H9 (cell line): Measurements from ENCODE around the gene MPP2. TPM values are rescaled to one million over a fixed set of nuclear protein-coding genes. Genes with fewer than 3 reads are reported as not detected.

Experiments used
- DNase-seq: peaks from one replicate; pipeline ENCODE4 v3.0.0-alpha.2; 2017
- H2AFZ ChIP-seq: one replicate; pipeline ENCODE4 v1.6.1; 2013; ENCODE audit warnings: mild to moderate bottlenecking, low read length, control low read depth, moderate library complexity
- H2AK5ac ChIP-seq: 2 replicates; pipeline ENCODE4 v1.6.1; 2013; ENCODE audit warnings: low read length, control low read depth, mixed read lengths; ENCODE audit not compliant: insufficient read length
- H2BK120ac ChIP-seq: one replicate; pipeline ENCODE4 v1.6.1; 2013; ENCODE audit warnings: low read depth, mild to moderate bottlenecking, low read length, control low read depth, inconsistent platforms; ENCODE audit not compliant: poor library complexity, severe bottlenecking
- H2BK12ac ChIP-seq: 2 replicates; pipeline ENCODE4 v1.6.1; 2013; ENCODE audit warnings: low read length, control low read depth, mixed read lengths, low read depth; ENCODE audit not compliant: insufficient read length
- H2BK15ac ChIP-seq: 2 replicates; pipeline ENCODE4 v1.6.1; 2013; ENCODE audit warnings: low read depth, low read length, control low read depth
- H2BK20ac ChIP-seq: one replicate; pipeline ENCODE4 v1.6.1; 2013; ENCODE audit warnings: low read depth, mild to moderate bottlenecking, low read length, control low read depth, inconsistent platforms; ENCODE audit not compliant: poor library complexity, severe bottlenecking
- H2BK5ac ChIP-seq: 2 replicates; pipeline ENCODE4 v1.6.1; 2013; ENCODE audit warnings: low read length, control low read depth, mixed read lengths; ENCODE audit not compliant: insufficient read length
- H3K14ac ChIP-seq: 2 replicates; pipeline ENCODE4 v1.6.1; 2013; ENCODE audit warnings: low read length, control low read depth; ENCODE audit not compliant: insufficient read depth
- H3K18ac ChIP-seq: 2 replicates; pipeline ENCODE4 v1.6.1; 2013; ENCODE audit warnings: low read depth, mild to moderate bottlenecking, mixed read lengths, low read length, control low read depth; ENCODE audit not compliant: insufficient read length
- H3K23ac ChIP-seq: 2 replicates; pipeline ENCODE4 v1.6.1; 2013; ENCODE audit warnings: low read length, control low read depth, mixed read lengths, low read depth; ENCODE audit not compliant: insufficient read length
- H3K23me2 ChIP-seq: 2 replicates; pipeline ENCODE4 v1.6.1; 2013; ENCODE audit warnings: low read depth, mild to moderate bottlenecking, mixed read lengths, low read length, control low read depth; ENCODE audit not compliant: insufficient read length, poor library complexity, severe bottlenecking
- H3K27ac ChIP-seq: 2 replicates; pipeline ENCODE4 v1.5.1; 2013; ENCODE audit warnings: low read length, control low read depth, mixed read lengths, low read depth; ENCODE audit not compliant: insufficient read length
- H3K27me3 ChIP-seq: 2 replicates; pipeline ENCODE4 v1.6.1; 2013; ENCODE audit warnings: low read length, control low read depth, inconsistent platforms; ENCODE audit not compliant: insufficient read depth
- H3K4ac ChIP-seq: 2 replicates; pipeline ENCODE4 v1.6.1; 2013; ENCODE audit warnings: low read depth, mild to moderate bottlenecking, control low read depth, inconsistent platforms, low read length, moderate library complexity
- H3K4me1 ChIP-seq: 2 replicates; pipeline ENCODE4 v1.6.1; 2013; ENCODE audit warnings: low read length, control low read depth, inconsistent platforms; ENCODE audit not compliant: insufficient read depth
- H3K4me2 ChIP-seq: 2 replicates; pipeline ENCODE4 v1.6.1; 2013; ENCODE audit warnings: low read length, control low read depth, mixed read lengths; ENCODE audit not compliant: insufficient read length, insufficient read depth
- H3K56ac ChIP-seq: 2 replicates; pipeline ENCODE4 v1.6.1; 2013; ENCODE audit warnings: low read depth, mild to moderate bottlenecking, mixed read lengths, low read length, control low read depth; ENCODE audit not compliant: insufficient read length
- H3K79me1 ChIP-seq: 2 replicates; pipeline ENCODE4 v1.6.1; 2013; ENCODE audit warnings: low read depth, mild to moderate bottlenecking, moderate library complexity, low read length, control low read depth, inconsistent platforms; ENCODE audit not compliant: insufficient read depth, poor library complexity, severe bottlenecking
- H3K79me2 ChIP-seq: 2 replicates; pipeline ENCODE4 v1.6.1; 2013; ENCODE audit warnings: low read length, control low read depth, inconsistent platforms; ENCODE audit not compliant: insufficient read depth
- H3K9ac ChIP-seq: 2 replicates; pipeline ENCODE4 v1.6.1; 2013; ENCODE audit warnings: low read length, control low read depth, mixed read lengths; ENCODE audit not compliant: insufficient read length; ENCODE audit errors: extremely low read depth
- H3K9me3 ChIP-seq: one replicate; pipeline ENCODE4 v1.6.1; 2013; ENCODE audit warnings: low read depth, low read length, inconsistent platforms; ENCODE audit not compliant: control insufficient read depth
- H3T11ph ChIP-seq: one replicate; pipeline ENCODE4 v1.6.1; 2013; ENCODE audit warnings: mild to moderate bottlenecking, low read length, control low read depth, inconsistent platforms
- H4K20me1 ChIP-seq: one replicate; pipeline ENCODE4 v1.6.1; 2013; ENCODE audit not compliant: control insufficient read depth, insufficient read length, insufficient read depth
- H4K5ac ChIP-seq: 2 replicates; pipeline ENCODE4 v1.6.1; 2013; ENCODE audit warnings: low read depth, mild to moderate bottlenecking, mixed read lengths, low read length, control low read depth; ENCODE audit not compliant: insufficient read length
- H4K8ac ChIP-seq: replicated peaks from 2 replicates; pipeline ENCODE4 v1.6.1; 2013; ENCODE audit warnings: low read length, control low read depth, mixed read lengths, low read depth; ENCODE audit not compliant: insufficient read length
- H4K91ac ChIP-seq: 2 replicates; pipeline ENCODE4 v1.6.1; 2013; ENCODE audit warnings: low read depth, mild to moderate bottlenecking, moderate library complexity, mixed read lengths, low read length, control low read depth; ENCODE audit not compliant: insufficient read length
- H3K27ac Mint-ChIP-seq, 3 experiments: 2 replicates in 2 of 3; 3 replicates in 1 of 3; pipeline ENCODE4 v1.8.0; 2020 to 2021; ENCODE audit warnings: mixed read lengths in 3 of 3, mild to moderate bottlenecking in 1 of 3, moderate library complexity in 1 of 3
- H3K27me3 Mint-ChIP-seq: 2 replicates; pipeline ENCODE4 v1.8.0; 2021; ENCODE audit warnings: low read depth, mild to moderate bottlenecking, moderate library complexity, mixed read lengths
- H3K36me3 Mint-ChIP-seq, 3 experiments: 2 replicates in 2 of 3; 3 replicates in 1 of 3; pipeline ENCODE4 v1.8.0; 2020 to 2021; ENCODE audit warnings: low read depth in 3 of 3, mixed read lengths in 3 of 3; ENCODE audit not compliant: insufficient read depth in 1 of 3
- H3K4me1 Mint-ChIP-seq, 2 experiments: 2 replicates each; pipeline ENCODE4 v1.8.0; 2020; ENCODE audit warnings: mixed read lengths in 2 of 2
- H3K4me3 Mint-ChIP-seq, 2 experiments: 2 replicates in 1 of 2; 3 replicates in 1 of 2; pipeline ENCODE4 v1.8.0; 2020 to 2021; ENCODE audit warnings: mild to moderate bottlenecking in 2 of 2, mixed read lengths in 2 of 2, moderate library complexity in 1 of 2
- H3K9me3 Mint-ChIP-seq, 2 experiments: 2 replicates in 1 of 2; 3 replicates in 1 of 2; pipeline ENCODE4 v1.8.0; 2020; ENCODE audit warnings: mild to moderate bottlenecking in 2 of 2, mixed read lengths in 2 of 2, moderate library complexity in 1 of 2
- WGBS: extraction: QIAGEN DNeasy Blood & Tissue Kit; methylation state at CpG from one replicate; pipeline ENCODE4 v1.1.7; 2013; ENCODE audit warnings: missing lambda C conversion rate, low lambda C conversion rate, mixed read lengths; ENCODE audit not compliant: insufficient read length; ENCODE audit errors: extremely low coverage; 5-methylcytosine and 5-hydroxymethylcytosine counted together
- total RNA-seq: library from RNA; stranded (reverse); gene quantifications from 2 replicates; pipeline ENCODE4 v1.2.1, GENCODE V29; 2021
- TF ChIP-seq, protein P1 (sequence below): fragments of 200-600 bp; sonication (generic); conservative IDR thresholded peaks from 3 replicates; pipeline ENCODE4 v1.8.0; 2021; ENCODE audit warnings: antibody characterized with exemption, mild to moderate bottlenecking

Gene MPP2
- total RNA-seq, 1 experiment from 2014 or later: 16.3 TPM

DNA sequence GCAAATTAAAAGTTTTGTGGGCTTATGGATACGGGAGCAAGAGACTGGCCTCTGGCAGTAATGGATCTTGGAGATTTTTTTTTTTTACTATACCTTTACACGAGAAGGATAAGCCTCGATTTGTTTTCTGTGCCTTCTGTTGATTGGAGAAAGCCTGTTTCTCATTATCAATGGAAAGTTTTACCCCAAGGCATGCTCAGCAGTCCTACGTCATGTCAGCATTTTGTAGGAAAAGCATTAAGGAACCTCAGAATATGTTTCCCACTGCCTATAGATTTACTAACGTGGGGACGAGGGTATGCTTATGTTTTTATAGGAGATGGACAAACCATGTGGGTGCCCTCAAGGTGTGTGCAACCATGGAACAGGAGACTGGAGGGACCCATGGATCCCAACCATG is 33.5 kb downstream of the MPP2 start:
- Mint-ChIP-seq H3K27me3 (peaks cover 7% of the 10 kb centered on the region), H3K36me3 (peaks cover 0 to 2% (median 0%) of the 10 kb centered on the region in 3 experiments; a peak in 3 of 7 replicates), H3K4me1 (peaks cover 2 to 11% of the 10 kb centered on the region in 2 experiments), H3K27ac (no peak overlapping the region; a peak in 1 of 7 replicates), H3K4me3 (no peak overlapping the region), H3K9me3 (no peaks in the 10 kb centered on the region)
- Histone ChIP-seq H3K9me3 (no peaks in the 10 kb centered on the region), H2BK12ac (no peak overlapping the region), H3K18ac (no peak overlapping the region), H3T11ph (no peak overlapping the region), H2BK5ac (no peak overlapping the region), H3K56ac (no peak overlapping the region), H3K9ac (no peak overlapping the region), H4K20me1 (peaks cover 4% of the 10 kb centered on the region), H2AK5ac (no peak overlapping the region), H3K23me2 (no peaks in the 10 kb centered on the region), H3K4me1 (peaks cover 1% of the 10 kb centered on the region; the same call in 1 of the 2 replicates), H3K27me3 (no peaks in the 10 kb centered on the region), H2AFZ (no peak overlapping the region), H2BK20ac (no peak overlapping the region), H3K23ac (no peak overlapping the region), H4K91ac (no peak overlapping the region), H3K27ac (no peak overlapping the region), H3K79me2 (no peaks in the 10 kb centered on the region), H3K79me1 (no peaks in the 10 kb centered on the region), H2BK15ac (no peak overlapping the region), H3K4ac (no peak overlapping the region), H3K4me2 (no peak overlapping the region), H3K14ac (no peak overlapping the region), H4K8ac (no peak overlapping the region), H4K5ac (no peak overlapping the region), H2BK120ac (no peak overlapping the region)
- DNase-seq: no peak
- WGBS: no CpG with 5 or more reads among the region's 6 CpGs
- TF ChIP-seq, protein P1, sequence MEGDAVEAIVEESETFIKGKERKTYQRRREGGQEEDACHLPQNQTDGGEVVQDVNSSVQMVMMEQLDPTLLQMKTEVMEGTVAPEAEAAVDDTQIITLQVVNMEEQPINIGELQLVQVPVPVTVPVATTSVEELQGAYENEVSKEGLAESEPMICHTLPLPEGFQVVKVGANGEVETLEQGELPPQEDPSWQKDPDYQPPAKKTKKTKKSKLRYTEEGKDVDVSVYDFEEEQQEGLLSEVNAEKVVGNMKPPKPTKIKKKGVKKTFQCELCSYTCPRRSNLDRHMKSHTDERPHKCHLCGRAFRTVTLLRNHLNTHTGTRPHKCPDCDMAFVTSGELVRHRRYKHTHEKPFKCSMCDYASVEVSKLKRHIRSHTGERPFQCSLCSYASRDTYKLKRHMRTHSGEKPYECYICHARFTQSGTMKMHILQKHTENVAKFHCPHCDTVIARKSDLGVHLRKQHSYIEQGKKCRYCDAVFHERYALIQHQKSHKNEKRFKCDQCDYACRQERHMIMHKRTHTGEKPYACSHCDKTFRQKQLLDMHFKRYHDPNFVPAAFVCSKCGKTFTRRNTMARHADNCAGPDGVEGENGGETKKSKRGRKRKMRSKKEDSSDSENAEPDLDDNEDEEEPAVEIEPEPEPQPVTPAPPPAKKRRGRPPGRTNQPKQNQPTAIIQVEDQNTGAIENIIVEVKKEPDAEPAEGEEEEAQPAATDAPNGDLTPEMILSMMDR: no peak
